GM12874 (cell line): ENCODE measurements around the gene CACNA1I.

Source experiments
- CTCF ChIP-seq: IDR thresholded peaks from 2 replicates; pipeline ENCODE4 v1.5.1; 2011; ENCODE audit warnings: low read depth, mild to moderate bottlenecking, control low read depth, low read length, moderate library complexity; ENCODE audit not compliant: insufficient read depth

The CACNA1I gene

GRCh38 chr22:39719559-39720450 lies 149.3 kb downstream of the CACNA1I start:
- no peak for TF ChIP-seq CTCF

DNA sequence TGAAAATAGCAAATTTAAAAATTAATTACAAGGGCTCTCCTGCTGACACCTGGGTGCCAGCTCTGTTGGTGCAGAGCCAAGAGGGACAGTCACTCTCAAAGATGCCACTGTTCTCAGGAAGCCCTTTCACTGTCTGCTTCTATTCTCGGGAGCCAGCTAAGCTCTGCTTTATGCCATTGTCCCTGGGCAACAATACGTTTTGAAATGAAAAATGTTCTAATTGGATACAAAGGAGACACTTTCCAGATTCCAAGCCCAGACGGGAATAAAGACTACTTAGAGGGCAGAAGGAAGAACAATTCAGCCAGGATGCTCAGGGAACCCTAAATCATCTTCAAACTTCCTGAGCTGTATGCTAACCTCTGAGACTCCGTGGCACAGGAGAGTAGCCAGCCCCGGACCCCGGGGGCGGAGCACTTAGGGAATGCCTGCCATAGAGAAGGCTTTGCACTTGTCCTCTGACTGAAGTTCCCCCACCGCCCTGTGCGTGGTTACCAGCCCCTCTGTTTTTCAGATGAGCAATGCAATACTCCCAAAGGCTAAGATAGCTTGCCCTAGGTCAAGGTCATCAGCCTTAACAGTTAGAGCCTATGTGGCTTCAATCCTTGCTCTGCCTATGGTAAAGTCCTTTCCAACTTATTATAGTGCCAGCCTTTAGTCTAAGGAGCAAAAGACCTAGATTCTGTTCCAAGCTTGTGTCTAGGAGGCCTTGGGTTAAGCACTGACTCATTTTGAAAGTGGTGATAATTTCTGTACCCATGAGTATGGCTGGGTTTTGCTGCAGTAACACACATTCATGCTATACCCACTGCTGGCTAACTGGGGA lies 150.9 kb downstream of the CACNA1I start:
- no peak for TF ChIP-seq CTCF

DNA sequence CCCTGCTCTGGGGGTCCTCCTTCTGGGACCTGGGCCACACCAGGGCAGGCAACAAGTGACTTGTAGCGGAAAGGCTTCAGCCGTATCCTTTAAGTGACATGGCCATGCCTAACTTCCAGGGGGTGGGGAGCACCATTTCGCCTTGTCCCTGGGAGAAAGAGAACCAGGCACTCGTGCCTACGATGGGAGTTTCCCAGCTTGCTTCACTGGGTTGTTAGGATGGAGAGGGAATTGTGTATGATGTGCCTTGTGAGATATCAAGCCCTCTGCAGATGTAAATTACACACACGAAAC lies 151.4 kb downstream of the CACNA1I start:
- TF ChIP-seq CTCF: no peak

DNA sequence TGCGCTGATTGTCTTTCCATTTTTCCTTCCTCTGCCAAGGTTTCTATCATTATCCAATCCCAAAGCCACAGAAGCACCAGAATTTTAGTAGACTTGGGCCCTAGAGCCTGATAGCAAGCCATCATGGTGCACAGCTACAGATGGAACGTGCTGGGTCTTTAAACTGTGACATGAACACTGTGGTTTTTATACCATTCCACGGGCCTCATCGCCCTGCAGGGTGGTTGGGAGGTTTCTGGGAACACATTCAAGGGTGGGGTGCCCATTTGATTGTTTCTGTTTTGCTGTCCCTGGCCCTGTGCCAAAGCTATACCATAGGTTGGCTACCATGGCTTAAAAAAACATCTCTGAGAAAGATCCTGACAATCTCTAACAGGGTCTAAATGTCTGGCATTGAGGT lies 151.9 kb downstream of the CACNA1I start:
- TF ChIP-seq CTCF: no peak

DNA sequence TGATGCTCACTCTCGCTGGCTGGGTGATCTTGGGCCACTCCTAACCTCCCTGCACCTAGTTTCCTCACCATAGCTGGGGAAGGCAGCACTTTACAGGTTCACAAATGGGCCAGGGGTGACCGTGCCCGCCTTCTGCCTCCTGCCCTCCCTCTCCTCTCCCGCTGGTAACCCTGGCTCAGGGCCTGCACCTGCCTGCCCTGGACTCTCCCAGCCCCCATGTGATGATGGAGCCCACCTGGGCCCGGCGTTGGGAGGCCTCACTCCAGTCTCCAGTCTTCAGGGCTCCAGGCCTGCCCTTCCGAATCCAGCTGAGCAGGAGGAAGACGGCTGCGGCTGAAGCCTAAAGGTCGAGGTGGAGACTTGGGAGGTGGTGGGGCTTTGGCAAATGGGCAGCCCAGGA lies 152.9 kb downstream of the CACNA1I start:
- TF ChIP-seq CTCF: no peak

- TF ChIP-seq CTCF: no peak
These were observed 153.4 kb downstream of the CACNA1I start for GRCh38 chr22:39723899-39724351.

DNA sequence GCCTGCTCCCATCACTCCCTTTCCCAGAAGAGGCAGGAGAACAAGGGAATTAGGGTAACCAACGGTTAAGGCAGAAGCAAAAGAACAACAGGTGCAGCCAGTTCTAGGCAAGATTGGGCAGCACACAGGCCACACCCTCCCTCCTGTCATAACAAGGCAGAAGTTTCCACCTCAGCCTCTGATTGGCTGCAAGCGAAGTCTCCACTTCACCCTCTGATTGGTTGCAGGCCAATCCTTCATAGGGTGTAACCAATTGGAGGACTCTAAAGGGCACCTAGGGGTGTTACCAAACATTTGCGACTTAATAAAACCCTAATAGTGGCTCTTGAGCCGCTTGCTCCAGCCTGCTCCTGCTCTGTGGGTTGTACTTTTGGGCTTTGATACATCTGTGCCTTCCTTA lies 153.8 kb downstream of the CACNA1I start:
- TF ChIP-seq CTCF: no peak
